PC-9 (cell line): ENCODE data around the gene AKAP6. TPM values are rescaled to one million over a fixed set of nuclear protein-coding genes. Genes with fewer than 3 reads are reported as not detected.

ENCODE experiments used
- BruUV-seq: library from RNA; stranded (reverse); fragments of 400-500 nt; replicated peaks from 2 replicates; lab custom pipeline; 2021; lab: Mats Ljungman, UMichigan
- CTCF ChIA-PET: fragments of 300-600 bp; sonication (Branson Sonifier 250); formaldehyde crosslinking; loops from one replicate; lab custom pipeline; 2022; ENCODE audit warnings: antibody characterized with exemption; lab: Charles Lee
- POLR2A ChIA-PET: fragments of 300-600 bp; sonication (Branson Sonifier 250); formaldehyde crosslinking; loops from one replicate; lab custom pipeline; 2022; ENCODE audit warnings: antibody characterized with exemption; ENCODE audit not compliant: unreplicated experiment; lab: Charles Lee
- DNase-seq, 2 experiments: peaks; one replicate each; pipeline versions ENCODE4 v3.0.0 to v3.0.0-alpha.2; 2015 to 2022; ENCODE audit warnings: mixed read lengths in 1 of 2
- H2AFZ ChIP-seq: fragments of 200-600 bp; sonication (generic); 2 replicates; pipeline ENCODE4 v1.8.1; 2017; ENCODE audit warnings: antibody characterized with exemption
- H3F3A ChIP-seq: fragments of 200-600 bp; sonication (generic); 2 replicates; pipeline ENCODE4 v1.8.1; 2017; ENCODE audit warnings: antibody characterized with exemption, mild to moderate bottlenecking, low read depth; ENCODE audit not compliant: insufficient read depth
- H3K27ac ChIP-seq: fragments of 200-600 bp; sonication (generic); 2 replicates; pipeline ENCODE4 v1.6.1; 2016; ENCODE audit warnings: mixed run types
- H3K27me3 ChIP-seq: fragments of 200-600 bp; sonication (generic); 2 replicates; pipeline ENCODE4 v1.6.1; 2016; ENCODE audit warnings: low read depth, mixed run types; ENCODE audit not compliant: insufficient read depth
- H3K36me3 ChIP-seq: fragments of 200-600 bp; sonication (generic); 2 replicates; pipeline ENCODE4 v1.6.1; 2016; ENCODE audit warnings: low read depth, mixed run types
- H3K4me1 ChIP-seq: fragments of 200-600 bp; sonication (generic); replicated peaks from 2 replicates; pipeline ENCODE4 v1.6.1; 2016; ENCODE audit warnings: mixed run types; ENCODE audit not compliant: insufficient read depth
- H3K4me2 ChIP-seq: fragments of 200-600 bp; sonication (generic); 2 replicates; pipeline ENCODE4 v1.6.1; 2017; ENCODE audit warnings: mixed run types
- H3K4me3 ChIP-seq: fragments of 200-600 bp; sonication (generic); 2 replicates; pipeline ENCODE4 v1.6.1; 2016; ENCODE audit warnings: mixed run types
- H3K79me2 ChIP-seq: fragments of 200-600 bp; sonication (generic); 2 replicates; pipeline ENCODE4 v1.6.1; 2017; ENCODE audit warnings: low read depth, mixed run types
- H3K9me2 ChIP-seq: fragments of 200-600 bp; sonication (generic); 2 replicates; pipeline ENCODE4 v1.8.1; 2017; ENCODE audit warnings: mild to moderate bottlenecking; ENCODE audit not compliant: insufficient read depth
- H3K9me3 ChIP-seq: fragments of 200-600 bp; sonication (generic); 2 replicates; pipeline ENCODE4 v1.8.1; 2016; ENCODE audit warnings: low read depth; ENCODE audit not compliant: insufficient read depth
- H4K20me1 ChIP-seq: fragments of 200-600 bp; sonication (generic); 2 replicates; pipeline ENCODE4 v1.8.1; 2017; ENCODE audit not compliant: insufficient read depth
- CTCF ChIP-seq: fragments of 200-600 bp; sonication (generic); conservative IDR thresholded peaks from 2 replicates; pipeline ENCODE4 v1.6.1; 2017; ENCODE audit warnings: mixed run types, antibody characterized with exemption, mild to moderate bottlenecking, moderate library complexity
- EZH2 ChIP-seq: fragments of 200-600 bp; sonication (generic); IDR thresholded peaks from 2 replicates; pipeline ENCODE4 v1.8.0; 2017; ENCODE audit warnings: antibody characterized with exemption, low read depth
- intact Hi-C: fragments of 100-400 bp; cut with micrococcal nuclease; formaldehyde crosslinking; loops from one replicate; pipeline ENCODE4 v1.10.0; 2022; ENCODE audit not compliant: unreplicated experiment
- total RNA-seq: library from RNA; stranded (reverse); gene quantifications from 2 replicates; pipeline ENCODE4 v1.2.3, GENCODE V29; 2021

The AKAP6 gene
- total RNA-seq, 1 experiment from 2014 or later: 2.8 TPM

GRCh38 chr14:32808644-32809043 is 479.5 kb downstream of the AKAP6 start:
- H4K20me1 ChIP-seq: no peaks in the 10 kb centered on the region
- H3K4me3 ChIP-seq: no peak overlapping the region
- H3K36me3 ChIP-seq: no peaks in the 10 kb centered on the region
- no peaks in the 10 kb centered on the region for H3F3A ChIP-seq
- TF ChIP-seq EZH2 (no peak), CTCF (no peak)
- POLR2A ChIA-PET: interaction anchor here (0.6 kb wide), 1 partner anchor 962 kb away, joined by 6 read pairs; no protein-coding TSS in a partner anchor
- H2AFZ ChIP-seq: no peak overlapping the region
- no peaks in the 10 kb centered on the region for H3K4me1 ChIP-seq
- no peaks in the 10 kb centered on the region for H3K9me3 ChIP-seq
- DNase-seq: no peak
- CTCF ChIA-PET: no interaction called here
- no TSS peak for BruUV-seq
- no peaks in the 10 kb centered on the region for H3K79me2 ChIP-seq
- intact Hi-C loops: no loop called here
- H3K9me2 ChIP-seq: no peaks in the 10 kb centered on the region
- no peaks in the 10 kb centered on the region for H3K27me3 ChIP-seq
- no peak overlapping the region for H3K27ac ChIP-seq
- H3K4me2 ChIP-seq: no peak overlapping the region

- H4K20me1 ChIP-seq: no peaks in the 10 kb centered on the region
- no peaks in the 10 kb centered on the region for H3K9me2 ChIP-seq
- H3K27ac ChIP-seq: no peak overlapping the region
- no peak overlapping the region for H2AFZ ChIP-seq
- no peaks in the 10 kb centered on the region for H3K79me2 ChIP-seq
- H3K9me3 ChIP-seq: no peaks in the 10 kb centered on the region
- TF ChIP-seq CTCF (no peak), EZH2 (no peak)
- no peak overlapping the region for H3K4me2 ChIP-seq
- H3F3A ChIP-seq: no peaks in the 10 kb centered on the region
- no peaks in the 10 kb centered on the region for H3K4me1 ChIP-seq
- no TSS peak for BruUV-seq
- CTCF ChIA-PET: no interaction called here
- H3K36me3 ChIP-seq: no peaks in the 10 kb centered on the region
- H3K27me3 ChIP-seq: no peaks in the 10 kb centered on the region
- no peak for DNase-seq
- POLR2A ChIA-PET: no interaction called here
- intact Hi-C loops: no loop called here
- no peak overlapping the region for H3K4me3 ChIP-seq
Observed at GRCh38 chr14:32809255-32809654, 480.2 kb downstream of the AKAP6 start.

GRCh38 chr14:32813401-32813800 is 484.3 kb downstream of the AKAP6 start:
- no peaks in the 10 kb centered on the region for H3K9me2 ChIP-seq
- H3K4me3 ChIP-seq: no peak overlapping the region
- no peaks in the 10 kb centered on the region for H4K20me1 ChIP-seq
- no peaks in the 10 kb centered on the region for H3K36me3 ChIP-seq
- no peak for TF ChIP-seq CTCF
- no peaks in the 10 kb centered on the region for H3F3A ChIP-seq
- ChIA-PET POLR2A (no interaction called here), CTCF (no interaction called here)
- no peaks in the 10 kb centered on the region for H3K79me2 ChIP-seq
- intact Hi-C loops: no loop called here
- no peaks in the 10 kb centered on the region for H3K27me3 ChIP-seq
- H3K27ac ChIP-seq: no peak overlapping the region
- no peaks in the 10 kb centered on the region for H3K9me3 ChIP-seq
- H3K4me2 ChIP-seq: no peak overlapping the region
- no TSS peak for BruUV-seq
- H2AFZ ChIP-seq: no peak overlapping the region
- H3K4me1 ChIP-seq: no peaks in the 10 kb centered on the region
- no peak for DNase-seq
